ENCODE measurements around the gene FLOT2.
"Not testable (repeated sequence)": the region's sequence is repeated elsewhere in the genome, so short reads cannot be mapped to it uniquely, and the experiment has no call there.

The FLOT2 gene

DNA sequence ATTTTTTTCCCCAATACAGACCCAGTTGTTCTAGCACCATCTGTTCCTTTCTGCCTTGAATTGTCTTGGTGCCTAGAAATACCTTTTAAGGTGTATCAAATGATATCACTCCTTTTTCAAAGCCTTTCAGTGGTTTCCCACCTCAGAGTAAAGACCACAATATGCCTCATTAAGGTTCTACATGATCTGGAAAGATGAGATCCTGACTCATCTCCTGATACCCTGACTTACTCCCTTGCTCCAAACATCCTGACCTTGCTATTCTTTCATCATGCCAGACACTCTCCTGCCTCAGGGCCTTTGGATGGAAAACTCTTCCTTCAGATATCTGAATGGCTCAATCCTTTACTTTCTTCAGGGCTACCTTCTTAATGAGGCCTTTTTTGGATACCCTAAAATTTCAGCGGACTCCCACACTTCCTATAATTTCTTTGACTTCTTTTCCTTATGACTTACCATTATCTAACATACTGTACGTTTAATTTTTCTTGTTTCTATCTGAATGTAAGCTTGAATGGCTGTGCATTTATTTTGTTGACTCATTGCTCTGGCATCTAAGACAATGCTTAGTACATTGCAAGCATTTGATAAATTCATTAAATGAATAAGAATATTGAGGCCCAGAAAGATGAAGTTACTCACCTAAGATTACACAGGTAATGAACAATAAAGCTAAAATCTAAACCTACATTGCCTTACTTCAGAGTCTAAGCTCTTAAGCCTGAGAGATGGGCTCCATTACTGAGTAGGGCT, 19.2 kb downstream of the FLOT2 start:
- H3K36me3 ChIP-seq (replicated peaks) = peaks cover 22% of the 10 kb centered on the region
- TF ChIP-seq, protein P1, sequence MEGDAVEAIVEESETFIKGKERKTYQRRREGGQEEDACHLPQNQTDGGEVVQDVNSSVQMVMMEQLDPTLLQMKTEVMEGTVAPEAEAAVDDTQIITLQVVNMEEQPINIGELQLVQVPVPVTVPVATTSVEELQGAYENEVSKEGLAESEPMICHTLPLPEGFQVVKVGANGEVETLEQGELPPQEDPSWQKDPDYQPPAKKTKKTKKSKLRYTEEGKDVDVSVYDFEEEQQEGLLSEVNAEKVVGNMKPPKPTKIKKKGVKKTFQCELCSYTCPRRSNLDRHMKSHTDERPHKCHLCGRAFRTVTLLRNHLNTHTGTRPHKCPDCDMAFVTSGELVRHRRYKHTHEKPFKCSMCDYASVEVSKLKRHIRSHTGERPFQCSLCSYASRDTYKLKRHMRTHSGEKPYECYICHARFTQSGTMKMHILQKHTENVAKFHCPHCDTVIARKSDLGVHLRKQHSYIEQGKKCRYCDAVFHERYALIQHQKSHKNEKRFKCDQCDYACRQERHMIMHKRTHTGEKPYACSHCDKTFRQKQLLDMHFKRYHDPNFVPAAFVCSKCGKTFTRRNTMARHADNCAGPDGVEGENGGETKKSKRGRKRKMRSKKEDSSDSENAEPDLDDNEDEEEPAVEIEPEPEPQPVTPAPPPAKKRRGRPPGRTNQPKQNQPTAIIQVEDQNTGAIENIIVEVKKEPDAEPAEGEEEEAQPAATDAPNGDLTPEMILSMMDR (IDR thresholded peaks at IDR 0.05; ENCODE audit: low read depth, low read length, missing control alignments) = no peak
- no peak for DNase-seq
- in situ Hi-C loops (cut with HindIII; ENCODE audit: low pct_ligation_motif_present, low sequenced_read_pairs) = no loop called here
- H3K27me3 ChIP-seq (replicated peaks) = no peaks in the 10 kb centered on the region
- no peak overlapping the region for H3K4me3 ChIP-seq (ENCODE audit: low read depth, low read length)
- no peak overlapping the region for H3K27ac ChIP-seq

DNA sequence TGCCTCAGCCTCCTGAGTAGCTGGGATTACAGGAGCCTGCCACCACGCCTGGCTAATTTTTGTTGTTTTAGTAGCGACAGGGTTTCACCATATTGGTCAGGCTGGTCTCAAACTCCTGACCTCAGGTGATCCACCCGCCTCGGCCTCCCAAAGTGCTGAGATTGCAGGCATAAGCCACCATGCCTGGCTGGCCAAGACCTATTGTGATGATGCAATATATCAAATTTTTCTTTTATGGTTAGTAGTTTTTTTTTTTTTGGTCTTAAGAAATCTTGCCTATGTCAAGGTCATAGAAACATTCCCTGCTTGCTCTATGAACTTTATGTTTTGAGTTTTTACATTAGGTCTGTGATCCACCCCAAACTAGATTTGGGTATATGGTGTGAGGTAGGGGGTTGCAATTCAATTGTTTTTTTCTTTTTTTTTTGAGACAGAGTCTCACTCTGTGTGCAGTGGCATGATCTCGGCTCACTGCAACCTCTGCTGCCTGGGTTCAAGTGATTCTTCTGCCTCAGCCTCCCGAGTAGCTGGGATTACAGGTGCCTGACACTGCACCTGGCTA, 20.3 kb downstream of the FLOT2 start:
- DNase-seq; H3K27ac ChIP-seq; in situ Hi-C loops (cut with HindIII; ENCODE audit: low pct_ligation_motif_present, low sequenced_read_pairs); H3K4me3 ChIP-seq (ENCODE audit: low read depth, low read length); H3K27me3 ChIP-seq (replicated peaks): not testable (repeated sequence)
- peaks cover 22% of the 10 kb centered on the region for H3K36me3 ChIP-seq (replicated peaks)

DNA sequence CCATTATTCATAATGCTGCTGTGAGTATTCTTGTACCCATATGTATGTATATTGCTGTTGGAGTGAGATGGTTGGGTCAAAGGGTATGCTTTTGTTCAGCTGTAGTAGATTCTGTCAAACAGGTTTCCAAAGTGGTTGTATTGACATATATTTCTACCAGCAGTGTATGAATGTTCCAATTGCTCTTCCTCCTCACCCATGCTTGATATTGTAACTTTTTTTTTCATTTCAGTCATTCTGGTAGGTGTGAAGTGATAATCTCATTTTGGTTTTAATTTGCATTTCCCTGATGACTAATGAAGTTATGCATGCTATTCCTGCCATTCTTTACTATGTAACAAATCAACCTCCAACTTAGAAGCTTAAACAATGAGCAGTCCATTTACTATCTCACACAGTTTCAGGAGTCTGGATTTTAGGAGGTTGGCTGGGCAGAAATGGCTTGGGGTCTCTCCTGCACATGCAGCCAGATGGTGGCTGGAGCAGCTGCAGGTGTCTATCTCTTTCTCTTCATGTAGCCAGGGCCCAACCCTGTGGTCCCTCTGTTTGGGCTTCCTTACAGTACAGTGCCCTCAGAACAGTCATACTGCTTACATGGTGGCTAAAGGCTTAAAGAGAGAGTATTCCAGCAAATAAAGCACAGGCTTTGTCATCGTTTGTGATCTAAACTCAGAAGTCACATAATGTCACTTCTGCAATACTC, 21.5 kb downstream of the FLOT2 start:
- in situ Hi-C loops (cut with HindIII; ENCODE audit: low pct_ligation_motif_present, low sequenced_read_pairs) = no loop called here
- no peak overlapping the region for H3K27ac ChIP-seq
- H3K36me3 ChIP-seq (replicated peaks) = peaks cover 10% of the 10 kb centered on the region
- no peaks in the 10 kb centered on the region for H3K27me3 ChIP-seq (replicated peaks)
- no peak for DNase-seq
- H3K4me3 ChIP-seq (ENCODE audit: low read depth, low read length) = no peak overlapping the region
- TF ChIP-seq, protein P1 (IDR thresholded peaks at IDR 0.05; ENCODE audit: low read depth, low read length, missing control alignments) = no peak

DNA sequence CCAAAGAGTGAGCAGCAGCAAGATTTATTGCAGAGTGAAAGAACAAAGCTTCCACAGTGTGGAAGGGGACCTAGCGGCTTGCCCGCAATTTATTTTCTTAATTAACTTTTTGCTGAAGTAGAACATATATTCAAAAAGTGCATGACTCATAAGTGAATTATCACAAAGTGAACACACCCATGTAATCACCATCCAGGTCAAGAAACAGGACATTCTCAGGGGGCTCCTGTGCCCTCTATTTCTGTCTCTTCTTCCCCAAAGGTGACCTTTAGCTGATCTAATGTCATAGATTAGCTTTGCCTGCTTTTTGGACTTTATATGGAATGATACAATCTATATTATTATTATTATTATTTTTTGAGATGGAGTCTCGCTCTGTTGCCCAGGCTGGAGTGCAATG, 22.8 kb downstream of the FLOT2 start:
- no peak for DNase-seq
- Histone ChIP-seq H3K27ac (no peak overlapping the region), H3K27me3 (replicated peaks) (no peaks in the 10 kb centered on the region), H3K4me3 (ENCODE audit: low read depth, low read length) (no peak overlapping the region), H3K36me3 (replicated peaks) (no peaks in the 10 kb centered on the region)
- in situ Hi-C loops (cut with HindIII; ENCODE audit: low pct_ligation_motif_present, low sequenced_read_pairs) = no loop called here
- TF ChIP-seq, protein P1 (IDR thresholded peaks at IDR 0.05; ENCODE audit: low read depth, low read length, missing control alignments) = no peak

DNA sequence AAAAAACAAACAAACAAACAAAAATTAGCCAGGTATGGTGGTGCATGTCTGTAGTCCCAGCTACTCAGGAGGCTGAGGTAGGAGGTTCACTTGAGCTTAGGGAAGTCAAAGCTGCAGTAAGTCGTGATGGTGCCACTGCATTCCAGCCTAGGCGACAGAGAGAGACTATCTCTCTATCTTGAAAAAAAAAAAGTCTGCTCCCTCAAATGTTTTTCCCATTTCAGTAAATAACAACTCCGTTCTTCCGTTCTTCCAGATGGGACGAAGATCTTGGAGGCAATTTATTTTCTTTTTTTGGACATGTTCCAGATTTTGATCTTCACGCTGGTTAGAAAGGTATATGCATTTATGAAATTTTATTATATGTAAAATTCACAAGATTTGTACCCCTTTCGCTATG, 23.7 kb downstream of the FLOT2 start:
- in situ Hi-C loops (cut with HindIII; ENCODE audit: low pct_ligation_motif_present, low sequenced_read_pairs) = no loop called here
- TF ChIP-seq, protein P1 (IDR thresholded peaks at IDR 0.05; ENCODE audit: low read depth, low read length, missing control alignments) = no peak
- no peaks in the 10 kb centered on the region for H3K27me3 ChIP-seq (replicated peaks)
- no peak overlapping the region for H3K27ac ChIP-seq
- H3K4me3 ChIP-seq (ENCODE audit: low read depth, low read length) = no peak overlapping the region
- no peak for DNase-seq
- H3K36me3 ChIP-seq (replicated peaks) = no peaks in the 10 kb centered on the region

DNA sequence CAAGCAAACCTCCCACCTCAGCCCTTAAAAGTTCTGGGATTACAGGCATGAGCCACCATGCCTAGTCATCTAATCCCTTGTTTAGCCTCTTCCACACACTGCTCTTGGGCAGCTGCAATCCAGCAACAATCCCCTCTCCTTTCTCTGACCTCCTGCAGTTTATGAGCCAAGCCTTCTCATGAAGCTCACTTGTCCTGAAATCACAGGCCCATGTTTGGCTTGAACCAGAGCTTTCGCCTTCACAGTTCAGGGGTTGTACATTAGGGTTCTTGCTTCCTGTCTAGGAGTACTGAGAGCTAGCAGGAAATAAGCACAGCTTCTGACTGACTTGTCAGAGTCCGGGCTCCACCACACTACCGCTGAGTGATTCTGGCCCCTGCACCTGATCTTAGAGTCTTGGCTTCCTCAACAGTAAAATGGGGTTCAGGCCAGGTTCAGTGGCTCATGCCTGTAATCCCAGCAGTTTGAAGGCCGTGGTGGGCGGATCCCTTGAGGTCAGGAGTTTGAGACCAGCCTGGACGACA, 26.4 kb downstream of the FLOT2 start:
- Histone ChIP-seq H3K36me3 (replicated peaks) (no peaks in the 10 kb centered on the region), H3K27ac (no peak overlapping the region), H3K4me3 (ENCODE audit: low read depth, low read length) (no peak overlapping the region), H3K27me3 (replicated peaks) (no peaks in the 10 kb centered on the region)
- TF ChIP-seq, protein P1 (IDR thresholded peaks at IDR 0.05; ENCODE audit: low read depth, low read length, missing control alignments) = no peak
- in situ Hi-C loops (cut with HindIII; ENCODE audit: low pct_ligation_motif_present, low sequenced_read_pairs) = no loop called here
- DNase-seq = no peak
